PC-9 (cell line): ENCODE data around the gene EVL. TPM values are rescaled to one million over a fixed set of nuclear protein-coding genes. Genes with fewer than 3 reads are reported as not detected.

Source experiments
- BruUV-seq: library from RNA; stranded (reverse); fragments of 400-500 nt; replicated peaks from 2 replicates; lab custom pipeline; 2021; lab: Mats Ljungman, UMichigan
- CTCF ChIA-PET: fragments of 300-600 bp; sonication (Branson Sonifier 250); formaldehyde crosslinking; loops from one replicate; lab custom pipeline; 2022; ENCODE audit warnings: antibody characterized with exemption; lab: Charles Lee
- POLR2A ChIA-PET: fragments of 300-600 bp; sonication (Branson Sonifier 250); formaldehyde crosslinking; loops from one replicate; lab custom pipeline; 2022; ENCODE audit warnings: antibody characterized with exemption; ENCODE audit not compliant: unreplicated experiment; lab: Charles Lee
- DNase-seq, 2 experiments: peaks; one replicate each; pipeline versions ENCODE4 v3.0.0 to v3.0.0-alpha.2; 2015 to 2022; ENCODE audit warnings: mixed read lengths in 1 of 2
- H2AFZ ChIP-seq: fragments of 200-600 bp; sonication (generic); 2 replicates; pipeline ENCODE4 v1.8.1; 2017; ENCODE audit warnings: antibody characterized with exemption
- H3F3A ChIP-seq: fragments of 200-600 bp; sonication (generic); 2 replicates; pipeline ENCODE4 v1.8.1; 2017; ENCODE audit warnings: antibody characterized with exemption, mild to moderate bottlenecking, low read depth; ENCODE audit not compliant: insufficient read depth
- H3K27ac ChIP-seq: fragments of 200-600 bp; sonication (generic); 2 replicates; pipeline ENCODE4 v1.6.1; 2016; ENCODE audit warnings: mixed run types
- H3K27me3 ChIP-seq: fragments of 200-600 bp; sonication (generic); 2 replicates; pipeline ENCODE4 v1.6.1; 2016; ENCODE audit warnings: low read depth, mixed run types; ENCODE audit not compliant: insufficient read depth
- H3K36me3 ChIP-seq: fragments of 200-600 bp; sonication (generic); 2 replicates; pipeline ENCODE4 v1.6.1; 2016; ENCODE audit warnings: low read depth, mixed run types
- H3K4me1 ChIP-seq: fragments of 200-600 bp; sonication (generic); replicated peaks from 2 replicates; pipeline ENCODE4 v1.6.1; 2016; ENCODE audit warnings: mixed run types; ENCODE audit not compliant: insufficient read depth
- H3K4me2 ChIP-seq: fragments of 200-600 bp; sonication (generic); 2 replicates; pipeline ENCODE4 v1.6.1; 2017; ENCODE audit warnings: mixed run types
- H3K4me3 ChIP-seq: fragments of 200-600 bp; sonication (generic); 2 replicates; pipeline ENCODE4 v1.6.1; 2016; ENCODE audit warnings: mixed run types
- H3K79me2 ChIP-seq: fragments of 200-600 bp; sonication (generic); 2 replicates; pipeline ENCODE4 v1.6.1; 2017; ENCODE audit warnings: low read depth, mixed run types
- H3K9me2 ChIP-seq: fragments of 200-600 bp; sonication (generic); 2 replicates; pipeline ENCODE4 v1.8.1; 2017; ENCODE audit warnings: mild to moderate bottlenecking; ENCODE audit not compliant: insufficient read depth
- H3K9me3 ChIP-seq: fragments of 200-600 bp; sonication (generic); 2 replicates; pipeline ENCODE4 v1.8.1; 2016; ENCODE audit warnings: low read depth; ENCODE audit not compliant: insufficient read depth
- H4K20me1 ChIP-seq: fragments of 200-600 bp; sonication (generic); 2 replicates; pipeline ENCODE4 v1.8.1; 2017; ENCODE audit not compliant: insufficient read depth
- EZH2 ChIP-seq: fragments of 200-600 bp; sonication (generic); IDR thresholded peaks from 2 replicates; pipeline ENCODE4 v1.8.0; 2017; ENCODE audit warnings: antibody characterized with exemption, low read depth
- intact Hi-C: fragments of 100-400 bp; cut with micrococcal nuclease; formaldehyde crosslinking; loops from one replicate; pipeline ENCODE4 v1.10.0; 2022; ENCODE audit not compliant: unreplicated experiment
- total RNA-seq: library from RNA; stranded (reverse); gene quantifications from 2 replicates; pipeline ENCODE4 v1.2.3, GENCODE V29; 2021
- TF ChIP-seq, protein P1 (sequence below): fragments of 200-600 bp; sonication (generic); conservative IDR thresholded peaks from 2 replicates; pipeline ENCODE4 v1.6.1; 2017; ENCODE audit warnings: mixed run types, antibody characterized with exemption, mild to moderate bottlenecking, moderate library complexity

EVL gene
- total RNA-seq, 1 experiment from 2014 or later, result 5.9 TPM

DNA sequence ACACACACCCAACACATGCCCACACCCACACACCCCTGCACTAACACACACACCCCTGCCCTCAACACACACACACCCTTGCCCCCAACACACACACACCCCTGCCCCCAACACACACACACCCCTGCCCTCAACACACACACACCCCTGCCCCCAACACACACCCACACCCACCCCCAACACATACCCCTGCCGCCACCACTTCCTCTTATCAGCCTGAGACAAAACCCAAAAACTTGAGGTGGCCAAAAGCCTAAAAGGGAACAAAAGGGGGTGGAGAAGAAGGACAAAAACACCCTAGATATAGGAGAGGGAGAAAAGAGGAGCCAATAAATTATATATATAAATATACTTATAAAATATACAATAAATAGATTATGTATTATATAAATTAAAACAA lies 103.3 kb downstream of the EVL start:
- no peak for DNase-seq
- ChIA-PET POLR2A (no interaction called here), CTCF (no interaction called here)
- no peak overlapping the region for H3K4me2 ChIP-seq
- BruUV-seq, result no TSS peak
- H3K9me2 ChIP-seq, result no peaks in the 10 kb centered on the region
- H3K4me3 ChIP-seq, result no peak overlapping the region
- H3K9me3 ChIP-seq, result no peaks in the 10 kb centered on the region
- H3K36me3 ChIP-seq, result no peaks in the 10 kb centered on the region
- H4K20me1 ChIP-seq, result no peaks in the 10 kb centered on the region
- no peak overlapping the region for H3K27ac ChIP-seq
- H3K4me1 ChIP-seq, result no peaks in the 10 kb centered on the region
- H3K79me2 ChIP-seq, result no peaks in the 10 kb centered on the region
- intact Hi-C loops, result no loop called here
- H3K27me3 ChIP-seq, result no peaks in the 10 kb centered on the region
- no peaks in the 10 kb centered on the region for H3F3A ChIP-seq
- TF ChIP-seq, protein P1, sequence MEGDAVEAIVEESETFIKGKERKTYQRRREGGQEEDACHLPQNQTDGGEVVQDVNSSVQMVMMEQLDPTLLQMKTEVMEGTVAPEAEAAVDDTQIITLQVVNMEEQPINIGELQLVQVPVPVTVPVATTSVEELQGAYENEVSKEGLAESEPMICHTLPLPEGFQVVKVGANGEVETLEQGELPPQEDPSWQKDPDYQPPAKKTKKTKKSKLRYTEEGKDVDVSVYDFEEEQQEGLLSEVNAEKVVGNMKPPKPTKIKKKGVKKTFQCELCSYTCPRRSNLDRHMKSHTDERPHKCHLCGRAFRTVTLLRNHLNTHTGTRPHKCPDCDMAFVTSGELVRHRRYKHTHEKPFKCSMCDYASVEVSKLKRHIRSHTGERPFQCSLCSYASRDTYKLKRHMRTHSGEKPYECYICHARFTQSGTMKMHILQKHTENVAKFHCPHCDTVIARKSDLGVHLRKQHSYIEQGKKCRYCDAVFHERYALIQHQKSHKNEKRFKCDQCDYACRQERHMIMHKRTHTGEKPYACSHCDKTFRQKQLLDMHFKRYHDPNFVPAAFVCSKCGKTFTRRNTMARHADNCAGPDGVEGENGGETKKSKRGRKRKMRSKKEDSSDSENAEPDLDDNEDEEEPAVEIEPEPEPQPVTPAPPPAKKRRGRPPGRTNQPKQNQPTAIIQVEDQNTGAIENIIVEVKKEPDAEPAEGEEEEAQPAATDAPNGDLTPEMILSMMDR, result no peak
- no peak for TF ChIP-seq EZH2
- no peak overlapping the region for H2AFZ ChIP-seq

DNA sequence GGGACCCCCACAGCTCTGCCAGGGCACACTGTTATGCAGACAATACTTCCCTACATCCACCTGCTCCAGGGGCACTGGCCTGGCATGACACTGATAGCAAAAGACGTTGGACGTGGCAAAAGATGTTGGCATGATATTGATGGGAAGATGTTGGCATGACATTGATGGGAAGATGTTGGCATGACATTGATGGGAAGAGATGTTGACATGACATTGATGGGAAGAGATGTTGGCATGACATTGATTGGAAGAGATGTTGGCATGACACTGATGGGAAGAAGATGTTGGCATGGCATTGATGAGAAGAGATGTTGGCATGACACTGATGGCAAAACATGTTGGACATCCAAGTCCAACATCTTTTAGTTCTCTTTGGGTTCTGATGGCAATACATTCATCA lies 105.7 kb downstream of the EVL start:
- Histone ChIP-seq H3K4me1 (no peaks in the 10 kb centered on the region), H3K27ac (no peak overlapping the region), H3K4me2 (no peak overlapping the region), H3K4me3 (no peak overlapping the region), H3K9me3 (no peaks in the 10 kb centered on the region), H3F3A (no peaks in the 10 kb centered on the region), H3K9me2 (no peaks in the 10 kb centered on the region), H2AFZ (no peak overlapping the region), H3K27me3 (0 out of 2 replicates have a peak, but pooled peaks cover 6% of the 10 kb centered on the region), H3K79me2 (no peaks in the 10 kb centered on the region), H4K20me1 (no peaks in the 10 kb centered on the region), H3K36me3 (no peaks in the 10 kb centered on the region)
- TF ChIP-seq EZH2, result no peak
- TF ChIP-seq, protein P1, result no peak
- ChIA-PET CTCF (no interaction called here), POLR2A (no interaction called here)
- BruUV-seq, result no TSS peak
- intact Hi-C loops, result no loop called here
- DNase-seq, result no peak

DNA sequence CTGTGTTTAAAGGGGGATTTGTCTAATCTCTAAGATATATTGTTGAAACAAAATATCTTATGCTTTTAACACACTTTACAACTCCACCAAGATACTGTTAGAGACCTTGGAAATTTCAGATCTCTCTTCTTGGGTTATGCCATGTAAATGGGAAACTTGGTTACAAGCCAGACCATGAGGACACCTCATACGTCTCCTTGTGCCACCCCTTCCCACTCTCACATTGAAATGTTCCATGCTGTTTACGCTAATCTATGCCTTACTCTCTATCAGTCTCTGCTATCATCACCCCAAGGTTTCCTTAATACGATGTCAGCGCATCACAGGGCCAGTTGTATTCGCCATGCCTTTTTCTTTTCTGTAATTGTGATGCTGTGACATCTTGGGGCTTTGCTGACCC lies 107.6 kb downstream of the EVL start:
- Histone ChIP-seq H3K27ac (no peak overlapping the region), H3K27me3 (0 out of 2 replicates have a peak, but pooled peaks cover 6% of the 10 kb centered on the region), H3K79me2 (no peaks in the 10 kb centered on the region), H2AFZ (no peak overlapping the region), H3K4me2 (no peak overlapping the region), H3K4me3 (no peak overlapping the region), H3K36me3 (no peaks in the 10 kb centered on the region), H3K9me3 (no peaks in the 10 kb centered on the region), H3K9me2 (no peaks in the 10 kb centered on the region), H3K4me1 (no peaks in the 10 kb centered on the region), H4K20me1 (no peaks in the 10 kb centered on the region), H3F3A (no peaks in the 10 kb centered on the region)
- POLR2A ChIA-PET, result no interaction called here
- DNase-seq, result no peak
- CTCF ChIA-PET, result interaction anchor here (0.6 kb wide), 1 partner anchor 97 kb away, joined by 3 read pairs; no protein-coding TSS in a partner anchor
- TF ChIP-seq EZH2, result no peak
- TF ChIP-seq, protein P1, result no peak
- intact Hi-C loops, result no loop called here
- BruUV-seq, result no TSS peak
